Activated CD8-positive, alpha-beta T cell treated with anti-CD3 and anti-CD28 coated beads for 36 hours (primary cell): ENCODE data around the gene PIP5KL1. TPM values are rescaled to one million over a fixed set of nuclear protein-coding genes. Genes with fewer than 3 reads are reported as not detected.

Experiments used
- ATAC-seq: fragments of 200-7000 bp; cut with Tn5 transposase; one replicate; pipeline ENCODE4 v1.10.0; 2021; ENCODE audit warnings: mild to moderate bottlenecking, moderate library complexity
- CTCF ChIA-PET: fragments of 350-600 bp; sonication (Branson Sonifier 250); formaldehyde crosslinking; loops from one replicate; lab custom pipeline; 2021; ENCODE audit warnings: antibody characterized with exemption; lab: Charles Lee
- POLR2A ChIA-PET: fragments of 350-600 bp; sonication (Branson Sonifier 250); formaldehyde crosslinking; loops from one replicate; lab custom pipeline; 2021; ENCODE audit warnings: antibody characterized with exemption; lab: Charles Lee
- DNase-seq: peaks from one replicate; pipeline ENCODE4 v3.0.0-alpha.2; 2020
- H3K27ac Mint-ChIP-seq: one replicate; pipeline ENCODE4 v1.8.0; 2021; ENCODE audit warnings: mild to moderate bottlenecking, mixed read lengths
- H3K27me3 Mint-ChIP-seq: one replicate; pipeline ENCODE4 v1.8.0; 2021; ENCODE audit warnings: mixed read lengths
- H3K36me3 Mint-ChIP-seq: one replicate; pipeline ENCODE4 v1.8.0; 2021; ENCODE audit warnings: low read depth, mixed read lengths
- H3K4me1 Mint-ChIP-seq: one replicate; pipeline ENCODE4 v1.8.0; 2021; ENCODE audit warnings: low read depth, mixed read lengths
- H3K4me3 Mint-ChIP-seq: one replicate; pipeline ENCODE4 v1.8.0; 2021; ENCODE audit warnings: mild to moderate bottlenecking, moderate library complexity, mixed read lengths
- H3K9me3 Mint-ChIP-seq: one replicate; pipeline ENCODE4 v1.8.0; 2021; ENCODE audit warnings: mixed read lengths
- CTCF ChIP-seq: fragments of 200-600 bp; IDR thresholded peaks from one replicate; pipeline ENCODE4 v1.8.0; 2022; ENCODE audit warnings: antibody characterized with exemption, mild to moderate bottlenecking
- intact Hi-C: fragments of 100-400 bp; cut with micrococcal nuclease; formaldehyde crosslinking; loops from one replicate; pipeline ENCODE4 v1.10.0; 2022
- total RNA-seq, 2 experiments: library from RNA; stranded (reverse); gene quantifications; one replicate each; pipeline ENCODE4 v1.2.3, GENCODE V29; 2021

Gene PIP5KL1
- total RNA-seq, 2 experiments from 2014 or later: 1.7 to 2.5 TPM

GRCh38 chr9:127896395-127897192 lies 34.0 kb downstream of the PIP5KL1 start:
- H3K4me3 Mint-ChIP-seq: no peak overlapping the region
- intact Hi-C loops: no loop called here
- H3K36me3 Mint-ChIP-seq: peaks cover 59% of the 10 kb centered on the region
- H3K27me3 Mint-ChIP-seq: no peaks in the 10 kb centered on the region
- ChIA-PET POLR2A (interaction anchor here (0.9 to 3.7 kb wide), 7 partner anchors 9 to 111 kb away, joined by 3 to 19 read pairs (median 4); partner anchors contain the start of genes CDK9 and ST6GALNAC4), CTCF (interaction anchor here (2.6 kb wide), 2 partner anchors 25 to 26 kb away, joined by 8 to 11 read pairs; no protein-coding TSS in a partner anchor)
- no peak for ATAC-seq
- peaks cover 15% of the 10 kb centered on the region for H3K9me3 Mint-ChIP-seq
- no peak overlapping the region for H3K27ac Mint-ChIP-seq
- DNase-seq: no peak
- H3K4me1 Mint-ChIP-seq: peaks cover 20% of the 10 kb centered on the region
- no peak for TF ChIP-seq CTCF

- POLR2A ChIA-PET: interaction anchor here (0.9 to 2.6 kb wide), 3 partner anchors 8 to 14 kb away, joined by 3 to 10 read pairs (median 5); no protein-coding TSS in a partner anchor
Observed at GRCh38 chr9:127895811-127896210, 34.8 kb downstream of the PIP5KL1 start.

GRCh38 chr9:127893392-127893791 lies 37.2 kb downstream of the PIP5KL1 start:
- TF ChIP-seq CTCF: no peak
- POLR2A ChIA-PET: interaction anchor here (1.7 to 2.1 kb wide), 2 partner anchors 11 kb away, joined by 6 read pairs; no protein-coding TSS in a partner anchor
- ATAC-seq (no peak), DNase-seq (no peak)
- intact Hi-C loops: no loop called here
- Mint-ChIP-seq H3K4me1 (peaks cover 10% of the 10 kb centered on the region), H3K27me3 (no peaks in the 10 kb centered on the region), H3K9me3 (peaks cover 15% of the 10 kb centered on the region), H3K27ac (no peak overlapping the region), H3K4me3 (no peak overlapping the region), H3K36me3 (peaks cover 69% of the 10 kb centered on the region)
- CTCF ChIA-PET: interaction anchor here (1.6 to 3.1 kb wide), 2 partner anchors 23 to 28 kb away, joined by 3 to 14 read pairs; no protein-coding TSS in a partner anchor

More at GRCh38 chr9:127895811-127896210, 34.8 kb downstream of the PIP5KL1 start:
- H3K36me3 Mint-ChIP-seq: peaks cover 61% of the 10 kb centered on the region
- CTCF ChIA-PET: interaction anchor here (1.5 to 2.6 kb wide), 2 partner anchors 23 to 26 kb away, joined by 4 to 8 read pairs; no protein-coding TSS in a partner anchor
- H3K4me1 Mint-ChIP-seq: peaks cover 18% of the 10 kb centered on the region
- H3K27me3 Mint-ChIP-seq: no peaks in the 10 kb centered on the region
- H3K27ac Mint-ChIP-seq: no peak overlapping the region
- no peak for TF ChIP-seq CTCF
- H3K4me3 Mint-ChIP-seq: no peak overlapping the region
- intact Hi-C loops: no loop called here
- peaks cover 15% of the 10 kb centered on the region for H3K9me3 Mint-ChIP-seq
- ATAC-seq (no peak), DNase-seq (no peak)

GRCh38 chr9:127892831-127893230 lies 37.7 kb downstream of the PIP5KL1 start:
- H3K9me3 Mint-ChIP-seq: peaks cover 15% of the 10 kb centered on the region
- intact Hi-C loops: no loop called here
- H3K4me1 Mint-ChIP-seq: peaks cover 7% of the 10 kb centered on the region
- H3K27ac Mint-ChIP-seq: no peak overlapping the region
- no peak overlapping the region for H3K4me3 Mint-ChIP-seq
- ChIA-PET CTCF (interaction anchor here (0.9 to 3.1 kb wide), 3 partner anchors 23 to 28 kb away, joined by 3 to 14 read pairs (median 4); no protein-coding TSS in a partner anchor), POLR2A (interaction anchor here (1.7 to 2.1 kb wide), 2 partner anchors 11 kb away, joined by 6 read pairs; no protein-coding TSS in a partner anchor)
- no peaks in the 10 kb centered on the region for H3K27me3 Mint-ChIP-seq
- DNase-seq (no peak), ATAC-seq (no peak)
- TF ChIP-seq CTCF: no peak
- H3K36me3 Mint-ChIP-seq: peaks cover 71% of the 10 kb centered on the region
